NCI-H1105 (cell line): ENCODE results near the gene DYSF.

Experiments used
- DNase-seq: peaks from one replicate; lab custom pipeline; 2025; lab: John Stamatoyannopoulos, UW

Gene DYSF

DNA sequence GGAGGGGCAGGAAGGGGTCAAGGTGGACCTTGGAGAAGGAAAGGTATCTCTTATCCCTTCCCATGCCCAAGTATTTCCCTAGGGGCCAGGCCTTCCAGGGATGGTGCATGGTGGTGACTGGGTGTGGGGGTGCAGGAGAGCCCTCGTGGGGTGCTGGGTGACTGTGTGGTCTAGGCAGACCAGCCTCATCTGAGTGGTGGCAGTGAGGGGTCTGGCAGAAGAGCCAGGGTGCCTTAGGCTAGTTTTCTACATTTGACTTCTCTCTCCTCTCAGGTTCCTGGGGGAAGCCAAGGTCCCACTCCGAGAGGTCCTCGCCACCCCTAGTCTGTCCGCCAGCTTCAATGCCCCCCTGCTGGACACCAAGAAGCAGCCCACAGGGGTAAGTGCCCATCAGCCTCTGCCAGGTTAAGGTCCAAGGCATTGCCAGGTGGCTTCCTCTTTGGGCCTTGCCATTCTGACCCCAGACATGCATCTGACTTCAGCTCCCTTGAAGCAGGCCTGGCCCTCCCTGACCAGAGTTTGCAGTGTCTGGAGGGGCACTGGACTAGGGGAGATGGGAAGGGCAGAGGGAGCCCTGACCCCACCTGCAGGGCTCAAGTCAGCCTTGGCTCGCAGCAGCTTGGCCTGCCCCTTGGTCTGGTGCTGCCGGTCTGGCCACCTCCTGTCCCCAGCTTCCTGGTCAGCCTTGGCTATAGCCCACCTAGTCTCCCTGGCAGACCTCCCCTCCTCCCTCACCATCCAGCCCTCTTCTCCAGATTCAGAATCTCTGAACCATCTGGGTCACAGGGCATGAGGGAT lies 49.8 kb downstream of the DYSF start:
- DNase-seq: no peak

DNA sequence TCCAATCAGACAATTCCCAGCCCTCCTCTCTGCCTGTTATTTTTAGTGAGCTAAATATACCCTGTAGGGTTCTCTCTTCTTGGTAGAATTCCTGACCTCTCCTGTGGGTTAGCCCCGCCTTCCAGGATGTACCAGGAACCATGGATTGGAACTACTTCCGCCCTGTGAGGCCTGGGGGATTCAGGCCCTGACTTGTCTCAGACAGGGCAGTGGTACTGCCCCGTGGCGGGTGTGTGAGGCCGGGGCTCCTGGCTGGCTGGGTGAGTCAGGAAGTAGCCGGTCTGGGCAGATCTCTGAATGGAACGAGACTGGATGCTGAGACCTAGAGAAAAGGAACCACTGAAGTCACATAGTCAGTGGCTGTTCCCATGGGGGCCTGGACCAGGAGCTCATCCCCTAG lies 50.5 kb downstream of the DYSF start:
- no peak for DNase-seq

DNA sequence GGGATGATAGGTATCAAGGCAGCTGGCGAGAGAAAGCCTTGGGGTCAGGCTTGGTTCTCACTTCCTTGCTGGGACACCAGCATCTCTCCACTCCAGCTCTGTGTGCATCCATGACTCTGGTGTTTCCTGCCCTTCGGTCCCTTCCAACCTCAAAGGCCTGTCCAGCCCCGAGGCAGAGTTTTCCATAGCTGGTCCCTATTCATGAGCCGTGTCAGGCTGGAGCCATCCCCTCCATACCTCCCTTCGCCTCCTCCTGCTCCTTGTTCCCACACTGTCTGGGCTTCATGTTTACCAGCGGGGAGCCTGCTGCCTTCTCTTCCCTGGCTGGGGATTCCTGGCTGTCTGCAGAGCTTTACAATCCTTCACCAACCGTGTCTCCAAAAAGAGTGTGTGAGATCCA lies 51.2 kb downstream of the DYSF start:
- no peak for DNase-seq

DNA sequence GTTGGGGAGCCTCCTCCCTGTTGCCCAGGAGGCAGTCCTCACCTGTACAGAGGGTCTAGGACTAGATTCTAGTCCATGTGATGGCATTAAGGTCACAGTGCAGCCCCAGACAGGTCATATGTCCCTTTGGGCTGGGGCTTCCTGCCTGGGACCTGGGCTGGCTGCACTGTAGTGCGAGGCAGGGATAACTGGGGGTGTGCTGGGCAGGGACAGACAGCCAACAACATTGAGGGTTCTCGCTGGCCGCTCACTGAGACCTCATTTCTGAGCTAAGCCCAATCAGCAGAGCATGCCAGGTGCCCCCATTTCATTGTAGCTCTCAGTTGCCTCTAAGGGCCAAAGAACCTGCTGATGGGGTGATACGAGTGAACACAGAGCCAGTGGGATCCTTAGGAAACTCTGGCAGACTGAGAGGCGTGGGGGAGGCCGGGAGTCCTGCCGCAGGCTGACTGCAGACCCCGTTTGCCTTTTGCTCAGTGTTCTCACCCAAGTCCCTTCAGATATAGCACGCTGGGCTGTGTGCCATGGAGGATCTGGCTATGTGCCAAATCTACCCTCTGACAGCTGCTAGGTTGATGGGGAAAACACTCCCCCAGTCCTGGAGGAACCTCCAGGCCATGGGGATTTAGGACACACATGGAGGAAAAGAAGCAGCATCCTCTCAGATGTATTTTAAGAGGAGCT lies 51.9 kb downstream of the DYSF start:
- peak; percentile 84 for DNase-seq

DNA sequence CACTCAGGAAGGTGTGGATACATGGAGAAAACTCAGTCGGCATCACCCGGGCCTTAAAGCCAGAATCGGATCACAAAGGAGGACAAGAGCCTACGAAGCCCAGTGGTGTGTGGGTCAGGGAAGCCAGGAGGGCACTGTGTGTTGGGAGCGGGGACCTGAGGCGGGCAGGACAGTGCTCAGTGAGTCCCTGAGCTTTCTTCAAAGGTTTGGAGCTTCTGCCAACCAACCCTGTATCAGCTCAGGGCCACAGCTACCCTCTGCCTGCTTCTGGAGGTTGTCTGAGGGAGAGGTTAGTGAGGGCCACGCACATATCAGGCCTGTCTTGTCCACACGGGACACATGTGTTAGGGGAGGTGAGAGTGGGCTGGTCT lies 52.4 kb downstream of the DYSF start:
- no peak for DNase-seq

DNA sequence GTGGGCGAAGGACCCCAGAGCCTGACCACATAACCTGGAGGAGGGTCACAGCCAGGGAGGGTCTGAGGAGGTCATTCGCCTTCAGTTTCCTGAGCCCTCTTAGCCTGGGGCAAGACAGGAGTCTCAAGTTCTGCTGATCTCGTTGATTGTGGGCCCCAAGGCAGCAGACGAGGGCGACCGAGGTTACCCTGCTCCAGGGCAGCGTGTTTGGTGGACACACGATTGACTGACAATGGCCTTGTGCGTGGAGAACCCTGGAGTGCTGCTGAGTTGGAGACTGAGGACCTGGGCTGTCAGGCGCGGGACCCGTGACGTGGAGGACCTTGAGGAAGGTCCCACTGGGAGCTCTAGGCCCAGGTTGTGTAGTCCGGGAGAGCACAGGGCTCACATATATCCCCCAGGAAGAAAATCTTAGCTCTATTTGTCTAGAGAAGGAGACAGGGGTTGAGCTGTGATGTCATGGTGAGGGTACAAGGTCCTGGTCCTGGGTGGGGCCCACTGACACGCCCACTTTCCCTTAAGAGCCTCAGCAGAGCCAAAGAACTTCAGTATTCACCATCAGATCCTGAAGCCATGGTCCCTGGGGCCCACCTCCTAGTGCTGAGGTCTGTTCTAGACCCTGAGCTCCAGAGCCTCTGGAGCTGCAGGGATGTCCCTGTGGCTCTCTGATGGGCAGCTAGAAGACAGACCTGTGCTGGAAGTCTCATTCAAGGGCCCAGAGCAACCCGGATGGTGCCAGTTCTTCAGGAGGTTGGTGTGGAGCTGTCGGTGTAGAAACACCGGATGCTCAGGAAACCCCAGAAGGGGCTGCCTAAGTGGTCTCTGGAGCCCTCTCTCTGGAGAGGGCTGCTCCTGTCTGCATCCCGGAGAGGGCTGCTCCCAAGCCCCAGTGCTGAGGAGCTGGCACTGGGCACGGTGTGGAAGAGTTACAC lies 53.1 kb downstream of the DYSF start:
- no peak for DNase-seq

DNA sequence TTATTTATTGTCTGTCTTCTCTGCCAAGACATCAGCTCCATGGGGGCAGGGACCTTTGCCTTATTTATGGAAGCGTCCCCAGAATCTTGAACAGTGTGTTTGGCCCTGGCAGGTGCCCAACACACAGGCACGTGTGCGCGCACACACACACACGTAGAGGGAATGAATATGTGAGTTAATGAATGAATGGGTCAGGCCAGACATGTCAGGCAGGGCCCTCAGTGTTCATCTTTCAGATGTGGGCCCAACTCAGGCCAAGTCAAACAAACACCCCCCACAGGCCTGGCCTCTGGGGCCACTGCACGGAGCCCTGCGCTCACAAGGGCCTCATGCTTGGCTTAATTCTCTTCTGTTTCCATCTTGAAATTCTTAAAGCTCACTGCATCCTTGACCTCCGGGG lies 54.1 kb downstream of the DYSF start:
- DNase-seq: no peak

DNA sequence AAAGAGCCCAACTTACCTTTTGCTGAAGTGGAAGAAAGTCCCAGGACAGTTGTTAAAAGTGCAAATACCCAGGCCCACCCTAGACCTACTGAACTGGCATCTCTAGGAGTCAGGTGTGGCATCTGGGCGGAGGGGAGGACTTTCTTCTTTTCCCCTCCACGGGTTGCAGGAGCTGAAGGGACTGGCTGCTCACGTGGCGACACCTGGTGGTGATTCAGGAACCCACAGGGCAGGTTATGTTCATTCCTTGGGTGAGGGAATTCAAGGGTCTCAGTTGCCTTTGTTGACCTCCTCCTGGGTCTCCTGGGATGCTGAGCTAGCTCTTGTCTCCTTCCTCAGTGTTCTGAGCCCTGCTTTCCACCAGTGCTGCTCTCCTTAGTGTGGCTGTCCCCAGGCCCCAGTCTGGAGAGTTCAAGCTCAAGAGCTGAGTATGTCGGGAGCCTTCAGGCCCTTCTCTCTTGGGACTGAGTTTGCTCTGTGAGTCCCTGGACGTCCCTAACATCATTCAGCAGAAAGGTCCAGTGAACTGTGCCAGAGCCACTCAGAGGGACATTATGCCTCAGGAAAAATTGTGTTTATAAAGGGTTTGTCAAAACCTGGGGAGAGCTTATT lies 56.9 kb downstream of the DYSF start:
- peak; percentile 38 for DNase-seq

DNA sequence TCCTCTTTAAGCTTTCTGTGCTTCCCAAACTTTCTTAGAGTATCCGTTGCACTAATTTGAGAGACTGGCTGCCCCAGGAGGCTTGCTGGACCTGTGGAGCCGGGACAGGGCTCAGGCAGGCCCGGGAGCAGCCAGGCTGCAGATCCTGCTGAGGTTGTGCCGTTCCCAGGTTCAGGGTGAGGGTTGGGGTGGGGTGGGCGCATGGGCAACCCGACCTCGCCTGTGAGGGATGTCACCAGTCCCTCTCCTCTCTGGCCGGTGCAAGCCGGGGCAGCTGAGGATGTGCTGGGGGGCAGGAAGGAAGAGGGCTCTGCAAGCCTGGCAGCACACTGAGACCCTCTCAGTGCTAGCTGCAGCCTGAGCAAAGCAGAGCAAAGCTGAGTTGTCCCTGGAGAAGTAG lies 57.6 kb downstream of the DYSF start:
- DNase-seq: no peak

DNA sequence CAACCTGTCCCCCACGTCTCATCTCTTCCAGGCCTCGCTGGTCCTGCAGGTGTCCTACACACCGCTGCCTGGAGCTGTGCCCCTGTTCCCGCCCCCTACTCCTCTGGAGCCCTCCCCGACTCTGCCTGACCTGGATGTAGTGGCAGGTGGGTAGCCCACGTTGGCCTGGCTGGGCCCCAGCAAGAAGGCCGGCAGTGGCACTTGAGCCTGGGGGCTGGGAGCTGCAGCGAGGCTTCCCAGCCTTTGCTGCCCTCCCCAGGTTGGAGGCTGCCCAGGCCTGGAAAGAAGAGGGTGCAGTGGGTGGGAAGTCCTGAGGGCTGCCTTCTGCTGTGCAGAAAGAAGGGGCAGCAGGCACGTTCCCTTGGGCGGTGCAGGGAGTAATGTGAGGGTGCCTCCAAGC lies 58.4 kb downstream of the DYSF start:
- DNase-seq: no peak

DNA sequence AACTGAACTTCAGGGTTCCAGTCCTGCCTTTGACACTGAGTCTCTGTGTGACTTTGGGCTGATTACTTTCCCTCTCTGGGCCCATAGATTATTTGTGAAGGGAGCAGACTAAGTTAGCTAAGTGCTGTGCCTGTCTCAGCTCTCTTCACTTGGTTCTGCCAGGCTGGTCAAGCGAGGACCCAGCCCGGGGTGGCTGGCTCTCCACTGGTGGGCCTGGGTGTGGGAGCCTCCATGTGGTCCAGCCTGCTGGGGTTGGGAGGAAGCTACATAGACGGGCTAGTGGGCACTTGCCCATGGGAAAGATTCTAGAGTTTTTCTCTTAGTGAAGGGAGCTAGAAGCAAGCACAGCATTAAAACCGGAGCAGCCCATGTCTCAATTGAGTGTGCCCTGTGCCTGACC lies 59.0 kb downstream of the DYSF start:
- no peak for DNase-seq

DNA sequence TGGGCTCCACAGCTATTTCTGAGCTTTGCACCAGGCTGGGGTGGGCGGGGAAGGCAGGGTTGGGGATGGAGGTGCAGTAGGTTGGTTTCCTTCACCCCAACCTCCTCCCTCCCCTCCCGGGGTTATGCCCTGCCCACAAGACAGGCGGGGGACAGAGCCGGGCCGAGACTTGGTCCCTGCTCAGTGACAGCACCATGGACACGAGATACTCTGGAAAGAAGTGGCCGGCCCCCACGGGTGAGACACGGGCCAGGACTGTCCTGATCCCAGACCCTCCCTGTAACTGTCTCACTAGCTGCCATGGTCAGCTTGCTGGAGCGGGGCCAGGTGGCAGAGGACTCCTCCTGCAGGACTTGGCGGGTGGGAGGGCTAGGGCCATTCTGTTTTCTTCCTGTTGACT lies 59.7 kb downstream of the DYSF start:
- no peak for DNase-seq

DNA sequence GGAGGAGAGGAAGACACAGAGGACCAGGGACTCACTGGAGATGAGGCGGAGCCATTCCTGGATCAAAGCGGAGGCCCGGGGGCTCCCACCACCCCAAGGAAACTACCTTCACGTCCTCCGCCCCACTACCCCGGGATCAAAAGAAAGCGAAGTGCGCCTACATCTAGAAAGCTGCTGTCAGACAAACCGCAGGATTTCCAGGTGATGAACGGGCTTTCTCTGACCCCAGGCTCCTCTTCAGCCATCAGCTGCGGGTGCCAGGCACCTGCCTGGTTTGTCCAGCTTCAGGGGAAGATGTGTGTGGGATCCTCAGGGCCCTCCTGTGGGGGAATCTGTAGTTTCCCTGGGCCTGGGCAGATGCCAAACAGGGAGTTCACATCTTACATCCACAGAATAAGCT lies 60.4 kb downstream of the DYSF start:
- DNase-seq: no peak

DNA sequence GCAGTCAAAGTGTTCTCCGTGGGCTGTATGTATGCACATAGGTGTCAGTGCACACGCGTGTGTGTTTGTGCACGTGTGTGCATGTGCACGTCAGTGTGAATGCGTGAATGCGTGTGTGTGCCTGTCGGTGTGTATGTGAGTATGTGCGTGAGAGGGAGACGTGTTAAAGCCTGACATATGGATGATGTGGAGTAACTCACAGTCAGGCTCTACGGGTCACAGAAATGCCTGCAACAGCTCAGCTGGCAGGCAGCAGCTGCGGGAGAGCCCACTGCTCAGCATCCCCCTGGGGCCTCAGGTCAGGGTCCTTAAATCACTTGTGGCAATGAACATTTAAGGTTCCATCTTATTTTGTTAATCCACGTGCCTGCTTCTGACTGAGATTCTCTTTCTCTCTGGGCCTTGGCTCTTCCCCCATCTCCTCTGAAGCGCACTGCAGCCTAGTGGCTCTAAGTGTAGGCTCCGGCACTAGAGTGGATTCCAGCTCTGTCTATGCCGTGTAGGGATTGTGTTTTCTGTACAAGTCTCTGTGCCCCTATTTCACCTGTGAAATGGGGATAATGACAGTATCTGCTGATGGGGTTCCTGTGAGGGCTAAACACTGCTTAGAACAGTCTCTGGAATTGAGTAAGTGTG lies 63.0 kb downstream of the DYSF start:
- DNase-seq: no peak

DNA sequence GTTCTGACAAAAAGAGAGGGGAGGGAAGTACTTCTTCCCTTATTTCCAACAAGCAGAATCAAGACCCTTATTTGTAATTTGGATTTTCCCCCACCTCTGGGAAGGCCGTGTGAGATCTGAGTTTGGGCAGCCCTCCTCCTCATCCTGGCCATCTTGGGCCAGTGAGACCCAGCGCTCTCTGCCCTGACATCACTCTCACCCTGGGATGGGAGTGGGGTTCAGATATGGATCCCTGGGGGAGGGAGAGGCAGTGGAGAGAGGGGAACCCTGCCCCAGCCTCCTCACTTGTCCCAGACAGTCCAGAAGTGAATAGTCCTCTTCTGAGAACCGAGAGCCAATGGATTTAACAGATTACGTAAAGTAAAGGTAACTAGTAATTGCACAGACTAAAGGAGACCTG lies 64.5 kb downstream of the DYSF start:
- DNase-seq: no peak

DNA sequence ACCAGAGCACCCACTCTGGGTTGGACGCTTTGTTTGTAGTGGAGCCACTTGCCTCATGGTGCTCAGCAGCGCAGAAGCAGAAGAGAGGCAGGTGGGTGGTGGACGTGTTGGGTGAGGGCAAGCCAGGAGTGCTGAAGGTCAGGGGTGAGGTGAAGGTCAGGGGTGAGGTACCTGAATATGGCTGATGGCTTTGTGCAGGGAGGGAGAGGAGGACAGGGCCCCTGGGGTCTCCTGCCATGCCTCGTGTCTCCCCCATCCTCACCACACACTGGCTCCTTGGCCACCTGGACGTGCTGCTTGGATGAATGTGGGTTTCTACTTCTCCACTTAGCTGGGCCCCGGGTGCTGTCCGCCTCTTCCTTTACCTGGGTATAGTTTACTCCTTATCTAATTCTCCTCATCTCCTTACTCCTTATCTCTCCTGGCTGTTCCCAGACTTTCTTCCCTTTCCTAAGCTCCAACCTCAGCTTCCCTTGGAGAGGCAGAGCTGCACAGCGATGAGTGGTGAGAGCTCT lies 68.1 kb downstream of the DYSF start:
- no peak for DNase-seq

DNA sequence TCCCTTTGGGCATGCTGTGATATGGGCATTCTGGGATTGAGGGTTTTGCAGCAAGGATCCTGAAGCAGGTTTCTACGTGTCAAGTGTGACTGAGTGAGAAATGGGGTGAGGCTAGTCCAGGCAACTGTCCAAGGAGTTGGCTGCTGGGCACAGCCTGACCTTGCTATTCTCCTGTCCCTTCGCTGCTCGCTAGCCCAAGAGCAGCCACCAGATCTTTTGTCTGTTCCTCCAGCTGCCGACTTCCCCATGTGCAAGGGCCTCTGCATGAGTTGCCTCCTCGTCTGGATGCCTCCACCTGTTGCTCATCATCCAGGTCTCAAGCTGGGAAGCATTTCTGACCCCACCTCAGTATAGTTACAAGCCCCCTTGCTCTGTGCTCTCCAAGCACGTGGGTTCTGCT lies 71.1 kb downstream of the DYSF start:
- DNase-seq: no peak

DNA sequence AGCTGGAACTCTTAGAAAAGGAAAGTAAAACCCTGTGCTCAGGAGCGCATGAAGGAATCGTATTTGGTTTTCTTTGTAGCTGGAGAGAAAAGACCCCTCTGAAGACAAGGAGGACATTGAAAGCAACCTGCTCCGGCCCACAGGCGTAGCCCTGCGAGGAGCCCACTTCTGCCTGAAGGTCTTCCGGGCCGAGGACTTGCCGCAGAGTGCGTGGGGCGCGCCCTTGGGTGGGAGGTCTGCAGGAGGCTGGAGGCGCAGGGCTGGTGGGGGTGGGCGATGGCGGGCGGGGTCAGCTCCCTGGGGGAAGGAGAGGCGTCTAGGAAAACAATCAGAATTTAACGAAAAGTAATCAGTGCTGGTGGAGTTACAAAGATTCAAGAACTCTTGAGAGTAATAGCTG lies 72.8 kb downstream of the DYSF start:
- DNase-seq: no peak

DNA sequence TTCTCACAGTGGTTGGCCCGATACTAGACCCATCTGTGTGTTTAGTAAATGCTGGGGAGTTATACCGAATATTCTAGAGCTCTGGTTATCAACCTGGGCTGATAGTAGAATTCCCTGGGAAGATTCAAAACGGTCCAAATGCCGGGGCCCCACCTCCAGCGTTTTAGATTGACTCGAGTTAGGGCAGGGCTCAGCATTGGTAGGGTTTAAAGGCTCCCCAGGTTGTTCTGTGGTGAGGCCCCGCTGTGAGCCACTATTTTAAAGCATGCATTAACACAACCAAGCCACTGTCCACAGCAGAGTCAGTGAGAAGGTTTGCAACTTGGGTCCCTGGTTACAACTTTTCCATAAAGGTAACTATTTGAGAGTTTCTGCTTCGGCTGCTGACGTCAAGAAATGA lies 73.6 kb downstream of the DYSF start:
- DNase-seq: no peak

DNA sequence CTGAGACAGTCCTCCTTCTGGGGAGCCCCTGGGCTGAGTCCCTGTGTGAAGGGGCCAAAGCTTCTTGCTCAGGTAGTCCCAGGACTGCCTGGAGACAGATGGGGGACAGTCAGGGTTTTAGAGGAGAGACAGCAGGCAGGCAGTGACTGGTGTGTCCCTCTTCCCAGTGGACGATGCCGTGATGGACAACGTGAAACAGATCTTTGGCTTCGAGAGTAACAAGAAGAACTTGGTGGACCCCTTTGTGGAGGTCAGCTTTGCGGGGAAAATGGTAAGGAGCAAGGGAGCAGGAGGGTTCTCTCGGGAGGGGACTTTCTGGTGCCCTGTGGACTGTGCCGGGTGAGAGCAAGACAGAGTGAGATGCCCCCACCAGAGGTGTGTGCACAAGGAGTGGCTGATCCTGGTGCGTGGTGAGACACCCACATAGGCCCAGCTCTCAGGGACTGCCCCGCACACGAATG lies 74.8 kb downstream of the DYSF start:
- DNase-seq: no peak

DNA sequence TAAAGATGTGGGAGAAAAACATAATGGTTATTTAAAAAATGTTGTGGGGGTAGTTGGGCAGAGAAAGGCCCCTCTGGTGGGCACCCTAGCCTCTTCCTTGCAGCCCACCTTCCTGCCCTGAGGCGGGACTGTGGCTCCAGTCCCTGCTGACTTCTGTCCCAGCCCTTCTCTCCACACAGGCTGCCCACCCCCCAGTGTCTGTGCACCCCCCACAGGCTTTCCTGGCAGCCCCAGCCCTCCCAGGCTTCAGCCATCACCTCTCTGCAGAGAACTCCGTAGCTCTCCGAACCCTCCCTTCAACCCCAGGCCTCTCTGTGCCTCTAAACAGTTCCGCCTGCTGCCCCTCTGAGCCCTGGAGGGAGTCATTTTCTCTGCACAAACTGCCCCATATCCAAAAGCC lies 75.4 kb downstream of the DYSF start:
- DNase-seq: no peak

DNA sequence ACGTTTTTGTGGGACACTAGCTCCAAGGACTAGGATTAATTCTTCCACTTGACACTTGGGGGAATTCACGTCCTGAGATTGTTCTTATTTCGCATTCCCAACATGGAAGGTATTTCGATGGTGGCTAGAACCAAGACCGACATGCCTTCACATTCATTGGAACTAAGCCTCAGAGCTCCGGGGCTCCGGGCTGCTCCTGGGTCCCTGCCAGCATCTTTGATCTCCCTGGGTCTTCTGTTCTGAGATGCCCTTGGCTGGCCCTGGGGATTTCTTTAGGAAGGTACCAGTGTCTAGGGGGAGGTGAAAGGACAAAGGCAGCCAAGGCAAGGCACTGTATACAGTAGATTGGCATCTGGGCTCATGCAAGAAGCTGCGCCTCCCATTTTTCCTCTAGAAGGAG lies 76.8 kb downstream of the DYSF start:
- DNase-seq: no peak
